Neuronal stem cell (in vitro differentiated cells): ENCODE measurements around the gene CFAP69.
A peak's percentile ranks its signal among the peaks of the same experiment; 100 is the strongest.

ENCODE experiments used
- DNase-seq: peaks from one replicate; pipeline ENCODE4 v3.0.0-alpha.2; 2013; ENCODE audit warnings: low spot score
- H2AFZ ChIP-seq: one replicate; pipeline ENCODE4 v1.6.1; 2013; ENCODE audit warnings: mild to moderate bottlenecking, low read length, inconsistent platforms
- H2AK5ac ChIP-seq: 2 replicates; pipeline ENCODE4 v1.6.1; 2013; ENCODE audit warnings: low read depth, mild to moderate bottlenecking, inconsistent platforms, low read length, moderate library complexity, mixed read lengths
- H2BK120ac ChIP-seq: 2 replicates; pipeline ENCODE4 v1.6.1; 2013; ENCODE audit warnings: low read depth, mild to moderate bottlenecking, inconsistent platforms, low read length, moderate library complexity, mixed read lengths
- H2BK12ac ChIP-seq: one replicate; pipeline ENCODE4 v1.6.1; 2013; ENCODE audit warnings: low read length, inconsistent platforms
- H2BK15ac ChIP-seq: 2 replicates; pipeline ENCODE4 v1.6.1; 2013; ENCODE audit warnings: mild to moderate bottlenecking, low read length, inconsistent platforms, mixed read lengths
- H2BK5ac ChIP-seq: one replicate; pipeline ENCODE4 v1.6.1; 2013; ENCODE audit warnings: inconsistent platforms, mild to moderate bottlenecking, low read length, moderate library complexity
- H3K14ac ChIP-seq: one replicate; pipeline ENCODE4 v1.6.1; 2013; ENCODE audit warnings: low read length, inconsistent platforms
- H3K18ac ChIP-seq: 2 replicates; pipeline ENCODE4 v1.6.1; 2013; ENCODE audit warnings: low read length, inconsistent platforms
- H3K23ac ChIP-seq: 2 replicates; pipeline ENCODE4 v1.6.1; 2013; ENCODE audit warnings: low read depth, mild to moderate bottlenecking, mixed read lengths, low read length, inconsistent platforms; ENCODE audit not compliant: poor library complexity
- H3K27ac ChIP-seq: replicated peaks from 3 replicates; pipeline ENCODE4 v1.5.1; 2013; ENCODE audit warnings: low read length, inconsistent platforms
- H3K27me3 ChIP-seq, 3 experiments: 2 replicates each; pipeline ENCODE4 v1.6.1; 2013; ENCODE audit warnings: low read length in 3 of 3, mild to moderate bottlenecking in 2 of 3, inconsistent platforms in 1 of 3, low read depth in 1 of 3, mixed read lengths in 1 of 3, moderate library complexity in 1 of 3; ENCODE audit not compliant: control insufficient read depth in 3 of 3, insufficient read depth in 3 of 3
- H3K36me3 ChIP-seq, 2 donors: replicated peaks in 1 of 2; 2 replicates each; pipeline ENCODE4 v1.6.1; 2013; ENCODE audit warnings: low read length in 2 of 2; ENCODE audit not compliant: control insufficient read depth in 2 of 2, insufficient read depth in 2 of 2
- H3K4ac ChIP-seq: 2 replicates; pipeline ENCODE4 v1.6.1; 2013; ENCODE audit warnings: inconsistent platforms, mild to moderate bottlenecking, low read length, moderate library complexity
- H3K4me1 ChIP-seq, 2 donors: 1 replicate in 1 of 2; 2 replicates in 1 of 2; pipeline ENCODE4 v1.6.1; 2013; ENCODE audit warnings: low read length in 2 of 2, low read depth in 1 of 2; ENCODE audit not compliant: control insufficient read depth in 2 of 2, insufficient read depth in 1 of 2
- H3K4me2 ChIP-seq: one replicate; pipeline ENCODE4 v1.6.1; 2013; ENCODE audit warnings: mild to moderate bottlenecking, low read length, inconsistent platforms; ENCODE audit not compliant: insufficient read depth, poor library complexity, severe bottlenecking
- H3K4me3 ChIP-seq, 2 donors: 2 replicates each; pipeline ENCODE4 v1.5.1; 2013; ENCODE audit warnings: low read length in 2 of 2, mild to moderate bottlenecking in 2 of 2, inconsistent platforms in 1 of 2, moderate library complexity in 1 of 2
- H3K79me1 ChIP-seq: one replicate; pipeline ENCODE4 v1.6.1; 2013; ENCODE audit warnings: low read depth, mild to moderate bottlenecking, inconsistent platforms, low read length, moderate library complexity
- H3K9ac ChIP-seq: one replicate; pipeline ENCODE4 v1.6.1; 2013; ENCODE audit warnings: mild to moderate bottlenecking, low read depth, low read length, inconsistent platforms; ENCODE audit not compliant: poor library complexity
- H3K9me3 ChIP-seq, 2 donors: replicated peaks in 1 of 2; 2 replicates each; pipeline versions ENCODE3 to v1.6.1; 2013; ENCODE audit warnings: low read length in 2 of 2, mild to moderate bottlenecking in 2 of 2, inconsistent platforms in 1 of 2, low read depth in 1 of 2, mixed read lengths in 1 of 2, moderate library complexity in 1 of 2; ENCODE audit not compliant: control insufficient read depth in 2 of 2, insufficient read depth in 1 of 2
- H4K8ac ChIP-seq: one replicate; pipeline ENCODE4 v1.6.1; 2013; ENCODE audit warnings: low read depth, mild to moderate bottlenecking, inconsistent platforms, low read length, moderate library complexity
- H4K91ac ChIP-seq: one replicate; pipeline ENCODE4 v1.6.1; 2013; ENCODE audit warnings: low read length, low read depth, mild to moderate bottlenecking, inconsistent platforms; ENCODE audit not compliant: poor library complexity
- WGBS, 2 donors: extraction: QIAGEN DNeasy Blood & Tissue Kit; methylation state at CpG; one replicate each; pipeline ENCODE4 v1.1.7; 2013; ENCODE audit warnings: missing lambda C conversion rate in 2 of 2, mixed read lengths in 1 of 2; ENCODE audit not compliant: insufficient read length in 2 of 2, insufficient replicate concordance in 1 of 2; ENCODE audit errors: extremely low coverage in 2 of 2; 5-methylcytosine and 5-hydroxymethylcytosine counted together

Gene CFAP69

GRCh38 chr7:90298145-90299038 lies 53.4 kb downstream of the CFAP69 start:
- H2BK15ac ChIP-seq, result no peak overlapping the region
- H3K4me3 ChIP-seq, result no peak overlapping the region
- no peak overlapping the region for H2AFZ ChIP-seq
- no peaks in the 10 kb centered on the region for H3K36me3 ChIP-seq
- no peak overlapping the region for H4K91ac ChIP-seq
- H3K27me3 ChIP-seq, result no peaks in the 10 kb centered on the region
- no peaks in the 10 kb centered on the region for H3K4me1 ChIP-seq
- H3K14ac ChIP-seq, result no peak overlapping the region
- H3K9ac ChIP-seq, result no peak overlapping the region
- H3K27ac ChIP-seq, result no peak overlapping the region
- H3K79me1 ChIP-seq, result no peaks in the 10 kb centered on the region
- no CpG with 5 or more reads among the region's 5 CpGs for WGBS, 2 donors
- H3K4ac ChIP-seq, result no peak overlapping the region
- H3K23ac ChIP-seq, result no peak overlapping the region
- H2BK5ac ChIP-seq, result no peak overlapping the region
- H2BK120ac ChIP-seq, result no peak overlapping the region
- H3K9me3 ChIP-seq, result peaks cover 0 to 2% of the 10 kb centered on the region in 2 donors
- no peak overlapping the region for H3K4me2 ChIP-seq
- no peak overlapping the region for H4K8ac ChIP-seq
- H2BK12ac ChIP-seq, result no peak overlapping the region
- H3K18ac ChIP-seq, result no peak overlapping the region
- no peak for DNase-seq
- H2AK5ac ChIP-seq, result no peak overlapping the region

GRCh38 chr7:90303241-90303640 lies 58.3 kb downstream of the CFAP69 start:
- WGBS, 2 donors, result no CpG with 5 or more reads among the region's 1 CpG
- H3K4me2 ChIP-seq, result no peak overlapping the region
- no peak overlapping the region for H4K8ac ChIP-seq
- H3K4me3 ChIP-seq, result no peak overlapping the region
- H2AFZ ChIP-seq, result no peak overlapping the region
- no peak overlapping the region for H2BK5ac ChIP-seq
- H2BK120ac ChIP-seq, result no peak overlapping the region
- H4K91ac ChIP-seq, result no peak overlapping the region
- H3K23ac ChIP-seq, result no peak overlapping the region
- H3K9ac ChIP-seq, result no peak overlapping the region
- no peak overlapping the region for H3K14ac ChIP-seq
- no peak overlapping the region for H3K4ac ChIP-seq
- no peak for DNase-seq
- H2BK12ac ChIP-seq, result no peak overlapping the region
- H3K27me3 ChIP-seq, result no peaks in the 10 kb centered on the region
- H3K27ac ChIP-seq, result no peak overlapping the region
- no peaks in the 10 kb centered on the region for H3K9me3 ChIP-seq
- no peak overlapping the region for H3K18ac ChIP-seq
- H3K36me3 ChIP-seq, result no peaks in the 10 kb centered on the region
- H2BK15ac ChIP-seq, result no peak overlapping the region
- H3K79me1 ChIP-seq, result no peaks in the 10 kb centered on the region
- no peak overlapping the region for H2AK5ac ChIP-seq
- no peaks in the 10 kb centered on the region for H3K4me1 ChIP-seq

GRCh38 chr7:90309872-90310271 lies 64.9 kb downstream of the CFAP69 start:
- no peak overlapping the region for H2BK12ac ChIP-seq
- no peak overlapping the region for H4K8ac ChIP-seq
- H3K27ac ChIP-seq, result no peak overlapping the region
- H3K4me1 ChIP-seq, result no peaks in the 10 kb centered on the region
- no peak overlapping the region for H3K18ac ChIP-seq
- no peak for DNase-seq
- peak overlapping the region; percentile 8 for H2AFZ ChIP-seq
- H2BK5ac ChIP-seq, result no peak overlapping the region
- H2BK15ac ChIP-seq, result no peak overlapping the region
- H3K4me3 ChIP-seq, result no peak overlapping the region
- H3K27me3 ChIP-seq, result no peaks in the 10 kb centered on the region
- no peak overlapping the region for H2AK5ac ChIP-seq
- no peak overlapping the region for H3K9ac ChIP-seq
- no peak overlapping the region for H2BK120ac ChIP-seq
- no peak overlapping the region for H3K14ac ChIP-seq
- no peaks in the 10 kb centered on the region for H3K79me1 ChIP-seq
- no peak overlapping the region for H3K4ac ChIP-seq
- no peaks in the 10 kb centered on the region for H3K9me3 ChIP-seq
- H3K23ac ChIP-seq, result no peak overlapping the region
- H3K4me2 ChIP-seq, result no peak overlapping the region
- H4K91ac ChIP-seq, result no peak overlapping the region
- no CpG with 5 or more reads among the region's 5 CpGs for WGBS, 2 donors
- no peaks in the 10 kb centered on the region for H3K36me3 ChIP-seq

DNA sequence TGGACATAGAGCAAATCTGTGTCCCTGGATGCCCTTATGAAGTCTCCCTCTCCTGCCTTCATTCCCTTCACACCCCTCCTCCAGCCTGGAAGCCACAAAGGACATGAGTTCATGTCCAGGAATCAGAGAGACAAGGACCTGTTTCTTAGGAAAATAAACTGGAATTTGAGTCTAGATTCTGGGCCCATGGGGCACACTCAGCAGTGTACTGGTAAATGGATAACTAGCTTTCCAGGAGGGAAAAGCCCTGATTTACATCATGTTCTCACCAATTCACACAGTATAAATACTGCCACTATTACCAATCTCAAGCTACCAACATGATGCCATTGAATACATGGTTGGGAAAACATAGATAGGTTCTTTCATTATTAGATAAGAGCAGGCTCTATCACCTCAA lies 66.2 kb downstream of the CFAP69 start:
- no peak overlapping the region for H2AFZ ChIP-seq
- no peak overlapping the region for H2AK5ac ChIP-seq
- H3K9ac ChIP-seq, result no peak overlapping the region
- H3K4ac ChIP-seq, result no peak overlapping the region
- no peaks in the 10 kb centered on the region for H3K27me3 ChIP-seq
- no peak overlapping the region for H2BK15ac ChIP-seq
- H3K4me2 ChIP-seq, result no peak overlapping the region
- H3K23ac ChIP-seq, result no peak overlapping the region
- no peak overlapping the region for H3K4me3 ChIP-seq
- no peaks in the 10 kb centered on the region for H3K79me1 ChIP-seq
- no peak overlapping the region for H4K8ac ChIP-seq
- H3K4me1 ChIP-seq, result no peaks in the 10 kb centered on the region
- no peak overlapping the region for H3K18ac ChIP-seq
- no peak overlapping the region for H2BK120ac ChIP-seq
- no peak overlapping the region for H2BK12ac ChIP-seq
- H3K27ac ChIP-seq, result no peak overlapping the region
- H4K91ac ChIP-seq, result no peak overlapping the region
- no peaks in the 10 kb centered on the region for H3K36me3 ChIP-seq
- no peaks in the 10 kb centered on the region for H3K9me3 ChIP-seq
- no peak overlapping the region for H3K14ac ChIP-seq
- no peak overlapping the region for H2BK5ac ChIP-seq
- no peak for DNase-seq
